ENCODE measurements around the gene ASB2. TPM values are rescaled to one million over a fixed set of nuclear protein-coding genes. Genes with fewer than 3 reads are reported as not detected.

ASB2 gene
- total RNA-seq, 1 experiment from 2014 or later: 0.35 TPM

DNA sequence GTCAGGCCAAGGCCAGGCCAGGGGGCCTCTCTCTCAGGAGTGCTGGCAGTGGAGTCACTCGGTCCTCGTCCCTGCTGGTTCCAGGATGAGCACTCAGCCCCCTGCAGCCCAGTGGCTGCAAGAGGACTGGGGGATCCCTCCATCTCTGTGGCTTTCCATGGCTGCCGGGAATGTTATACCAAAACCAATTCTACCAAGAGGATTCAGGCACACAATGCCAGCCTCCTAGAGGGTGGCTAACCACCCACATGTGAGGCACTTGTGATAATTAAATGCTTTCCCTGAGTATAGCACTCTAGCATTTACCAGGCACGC lies 21.9 kb downstream of the ASB2 start:
- Histone ChIP-seq H3T11ph (ENCODE audit: low read length) (no peak overlapping the region), H2AFZ (ENCODE audit: low read length) (no peak overlapping the region), H3K14ac (ENCODE audit: insufficient read depth, low read length) (no peak overlapping the region; the same call in 1 of the 2 replicates), H3K4ac (ENCODE audit: low read depth, low read length) (no peak overlapping the region), H2BK12ac (ENCODE audit: insufficient read length, low read depth, low read length) (no peak overlapping the region), H2BK20ac (ENCODE audit: low read depth, low read length, poor library complexity, severe bottlenecking) (no peak overlapping the region), H3K79me1 (ENCODE audit: insufficient read depth, low read depth, low read length, poor library complexity, severe bottlenecking) (no peaks in the 10 kb centered on the region), H3K27me3 (ENCODE audit: insufficient read depth, low read length) (no peaks in the 10 kb centered on the region), H3K79me2 (ENCODE audit: insufficient read depth, low read length) (no peaks in the 10 kb centered on the region), H3K27ac (ENCODE audit: insufficient read length, low read depth, low read length) (no peak overlapping the region), H2BK5ac (ENCODE audit: insufficient read length, low read length) (no peak overlapping the region), H4K5ac (ENCODE audit: insufficient read length, low read depth, low read length) (no peak overlapping the region), H3K9ac (ENCODE audit: extremely low read depth, insufficient read length, low read length) (no peak overlapping the region), H3K23ac (ENCODE audit: insufficient read length, low read depth, low read length) (no peak overlapping the region), H3K23me2 (ENCODE audit: insufficient read length, low read depth, low read length, poor library complexity, severe bottlenecking) (no peaks in the 10 kb centered on the region), H3K18ac (ENCODE audit: insufficient read length, low read depth, low read length) (no peak overlapping the region), H2BK120ac (ENCODE audit: low read depth, low read length, poor library complexity, severe bottlenecking) (no peak overlapping the region), H3K9me3 (ENCODE audit: control insufficient read depth, low read depth, low read length) (no peaks in the 10 kb centered on the region), H2BK15ac (ENCODE audit: low read depth, low read length) (no peak overlapping the region), H3K56ac (ENCODE audit: insufficient read length, low read depth, low read length) (no peak overlapping the region), H2AK5ac (ENCODE audit: insufficient read length, low read length) (no peak overlapping the region), H3K4me1 (ENCODE audit: insufficient read depth, low read length) (no peaks in the 10 kb centered on the region; the same call in 1 of the 2 replicates), H4K91ac (ENCODE audit: insufficient read length, low read depth, low read length) (no peak overlapping the region), H3K4me2 (ENCODE audit: insufficient read depth, insufficient read length, low read length) (no peak overlapping the region), H4K8ac (replicated peaks; ENCODE audit: insufficient read length, low read depth, low read length) (no peak overlapping the region), H4K20me1 (ENCODE audit: control insufficient read depth, insufficient read depth, insufficient read length) (no peaks in the 10 kb centered on the region)
- DNase-seq: no peak
- no CpG with 5 or more reads among the region's 4 CpGs for WGBS (ENCODE audit: extremely low coverage, insufficient read length, low lambda C conversion rate)
- H3K9me3 Mint-ChIP-seq: no peaks in the 10 kb centered on the region; a peak in 1 of 5 replicates
- no peak overlapping the region for H3K4me3 Mint-ChIP-seq
- peaks cover 33 to 41% of the 10 kb centered on the region in 2 experiments for H3K4me1 Mint-ChIP-seq
- no peaks in the 10 kb centered on the region for H3K36me3 Mint-ChIP-seq (ENCODE audit: insufficient read depth in 1 of 3, low read depth in 3 of 3)
- H3K27ac Mint-ChIP-seq: no peak overlapping the region
- H3K27me3 Mint-ChIP-seq (ENCODE audit: low read depth): no peaks in the 10 kb centered on the region; the same call in none of the 2 replicates
- TF ChIP-seq, protein P1, sequence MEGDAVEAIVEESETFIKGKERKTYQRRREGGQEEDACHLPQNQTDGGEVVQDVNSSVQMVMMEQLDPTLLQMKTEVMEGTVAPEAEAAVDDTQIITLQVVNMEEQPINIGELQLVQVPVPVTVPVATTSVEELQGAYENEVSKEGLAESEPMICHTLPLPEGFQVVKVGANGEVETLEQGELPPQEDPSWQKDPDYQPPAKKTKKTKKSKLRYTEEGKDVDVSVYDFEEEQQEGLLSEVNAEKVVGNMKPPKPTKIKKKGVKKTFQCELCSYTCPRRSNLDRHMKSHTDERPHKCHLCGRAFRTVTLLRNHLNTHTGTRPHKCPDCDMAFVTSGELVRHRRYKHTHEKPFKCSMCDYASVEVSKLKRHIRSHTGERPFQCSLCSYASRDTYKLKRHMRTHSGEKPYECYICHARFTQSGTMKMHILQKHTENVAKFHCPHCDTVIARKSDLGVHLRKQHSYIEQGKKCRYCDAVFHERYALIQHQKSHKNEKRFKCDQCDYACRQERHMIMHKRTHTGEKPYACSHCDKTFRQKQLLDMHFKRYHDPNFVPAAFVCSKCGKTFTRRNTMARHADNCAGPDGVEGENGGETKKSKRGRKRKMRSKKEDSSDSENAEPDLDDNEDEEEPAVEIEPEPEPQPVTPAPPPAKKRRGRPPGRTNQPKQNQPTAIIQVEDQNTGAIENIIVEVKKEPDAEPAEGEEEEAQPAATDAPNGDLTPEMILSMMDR (conservative IDR thresholded peaks at IDR 0.05): no peak
